PFSK-1 (cell line): ENCODE results near the gene METAP1.

ENCODE experiments used
- POLR2AphosphoS5 ChIP-seq: IDR thresholded peaks from 2 replicates; pipeline ENCODE4 v1.6.1; 2012; ENCODE audit warnings: low read depth, mild to moderate bottlenecking, control low read depth, low read length, moderate library complexity
- REST ChIP-seq, 2 experiments: IDR thresholded peaks; 2 replicates each; pipeline versions ENCODE4 v1.6.1 to v1.8.0; 2011 to 2012; ENCODE audit warnings: low read depth in 2 of 2, low read length in 2 of 2, control low read depth in 1 of 2, inconsistent platforms in 1 of 2, mild to moderate bottlenecking in 1 of 2, moderate library complexity in 1 of 2; ENCODE audit not compliant: insufficient read depth in 1 of 2
- SIN3A ChIP-seq: IDR thresholded peaks from 2 replicates; pipeline ENCODE4 v1.6.1; 2012; ENCODE audit warnings: mild to moderate bottlenecking, low read length, moderate library complexity, borderline replicate concordance; ENCODE audit not compliant: insufficient read depth

- no peak for TF ChIP-seq REST (IDR thresholded peaks at IDR 0.05; ENCODE audit: insufficient read depth in 1 of 2, low read depth in 2 of 2, low read length in 2 of 2)
- TF ChIP-seq POLR2AphosphoS5: no peak
- TF ChIP-seq SIN3A: no peak
Measured at GRCh38 chr4:99027304-99027703, 31.8 kb downstream of the METAP1 start.
